A204.1 (cell line): ENCODE measurements around the gene ACAP3.

Source experiments
- FAIRE-seq: peaks from 2 replicates; lab custom pipeline; 2012; peaks lifted over from hg19 to GRCh38; lab: Jason Lieb, UNC

ACAP3 gene

DNA sequence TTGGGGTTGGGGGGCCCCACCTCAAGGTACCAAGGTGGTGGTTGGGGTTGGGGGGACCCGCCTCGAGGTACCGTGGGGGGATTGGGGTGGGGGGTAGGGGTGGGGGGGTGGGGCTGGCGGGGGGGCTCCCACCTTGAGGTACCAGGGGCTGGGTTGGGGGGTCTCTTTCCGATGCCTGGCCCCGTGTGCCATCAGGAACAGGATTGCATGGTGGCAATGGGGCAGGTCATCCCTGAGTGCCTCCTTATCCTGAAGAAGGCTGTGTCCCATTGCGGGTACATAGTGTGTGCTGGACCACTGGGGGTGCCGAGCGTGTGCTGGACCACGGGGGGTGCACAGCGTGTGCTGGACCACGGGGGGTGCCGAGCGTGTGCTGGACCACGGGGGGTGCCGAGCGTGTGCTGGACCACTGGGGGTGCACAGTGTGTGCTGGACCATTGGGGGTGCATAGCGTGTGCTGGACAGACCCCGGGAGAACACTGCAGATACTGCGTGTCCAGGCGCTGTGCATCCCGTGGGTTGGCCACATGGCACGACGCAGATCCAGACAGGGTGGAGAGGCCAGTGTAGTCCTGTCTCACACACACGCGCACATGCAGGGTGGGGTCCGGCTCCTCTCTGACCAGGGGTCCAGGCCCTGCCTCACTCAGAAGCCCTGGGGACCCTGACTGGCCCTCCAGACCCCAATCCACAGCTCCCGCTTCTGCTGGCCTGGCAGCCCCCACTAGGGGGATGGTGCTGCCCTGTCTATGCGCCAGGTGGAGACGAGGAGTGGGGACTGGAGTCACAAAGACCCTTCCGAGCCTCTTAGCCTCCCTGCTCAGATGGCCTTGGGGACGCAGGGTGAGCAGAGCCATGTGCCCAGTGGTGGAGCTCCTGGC, 23.3 kb downstream of the ACAP3 start:
- FAIRE-seq: no peak

DNA sequence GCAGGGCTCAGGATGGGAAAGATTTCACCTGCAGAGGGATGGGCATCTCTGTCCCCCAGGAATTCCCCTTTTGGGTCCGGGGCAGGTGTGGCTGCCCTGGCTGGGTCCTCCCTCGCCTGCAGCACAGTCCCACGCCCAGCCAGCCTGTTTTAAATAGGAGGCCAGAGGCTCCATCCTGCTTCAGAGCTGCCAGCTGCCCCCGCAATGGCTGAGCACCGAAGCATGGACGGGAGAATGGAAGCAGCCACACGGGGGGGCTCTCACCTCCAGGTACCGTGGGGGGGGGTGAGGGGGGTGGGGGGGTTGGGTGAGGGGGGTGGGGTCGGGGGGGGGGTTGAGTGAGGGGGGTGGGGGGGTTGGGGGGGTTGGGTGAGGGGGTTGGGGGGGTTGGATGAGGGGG, 23.9 kb downstream of the ACAP3 start:
- FAIRE-seq: no peak

DNA sequence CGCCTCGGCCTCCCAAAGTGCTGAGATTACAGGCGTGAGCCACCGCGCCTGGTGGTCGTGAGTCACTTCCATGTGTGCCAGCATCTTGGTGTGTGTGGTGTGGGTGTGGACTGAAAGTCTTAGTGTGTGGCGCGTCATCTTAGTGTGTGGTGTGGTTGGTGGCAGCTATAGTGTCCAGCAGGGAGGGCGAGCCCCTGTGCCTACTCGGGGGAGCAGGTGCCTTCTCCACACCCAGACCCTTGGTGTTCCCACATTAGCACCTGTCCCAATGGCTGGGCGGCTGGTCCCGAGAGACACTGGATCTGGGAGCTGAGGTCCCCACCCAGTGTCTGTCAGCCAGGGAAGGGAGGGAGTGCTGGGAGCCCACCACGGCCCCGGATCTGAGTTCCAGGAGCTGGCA, 24.7 kb downstream of the ACAP3 start:
- no peak for FAIRE-seq

DNA sequence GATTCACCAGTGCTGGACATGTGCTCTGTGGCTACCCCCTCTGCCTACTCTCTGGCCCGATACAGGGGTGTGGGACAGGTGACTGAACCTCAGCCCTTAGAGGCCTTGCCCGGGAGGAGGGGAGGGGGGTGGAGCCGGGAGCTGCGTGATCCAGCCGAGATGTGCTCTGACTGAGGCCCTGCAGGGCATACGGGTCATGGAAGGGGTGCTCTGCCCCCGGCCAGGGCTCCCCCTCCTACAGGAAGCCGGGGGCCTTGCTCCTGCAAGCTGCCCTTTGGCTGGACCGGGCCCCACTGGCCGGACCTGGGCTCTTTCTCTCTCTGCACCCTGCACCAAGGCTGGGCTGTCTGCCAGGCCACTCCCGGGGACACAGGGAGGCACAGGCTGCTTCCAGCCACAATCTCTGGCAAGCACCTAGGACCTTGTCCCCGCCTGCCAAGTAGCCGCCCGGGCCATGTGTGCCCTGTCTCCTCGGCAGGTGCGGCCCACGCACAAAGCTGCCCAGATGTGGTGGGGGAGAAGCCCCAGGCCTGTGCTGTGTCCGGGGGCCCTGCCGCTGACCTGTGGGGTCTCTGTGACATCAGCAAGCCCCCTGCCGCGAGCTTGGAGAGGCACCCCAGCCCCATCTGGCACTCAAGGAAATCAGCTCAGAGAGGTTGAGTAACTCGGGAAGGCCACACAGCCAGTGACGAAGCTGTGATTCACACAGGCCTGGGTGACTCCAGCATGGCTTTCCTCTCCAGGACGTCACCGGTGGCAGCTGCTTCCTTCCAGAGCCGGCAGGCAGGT, 26.0 kb downstream of the ACAP3 start:
- no peak for FAIRE-seq

DNA sequence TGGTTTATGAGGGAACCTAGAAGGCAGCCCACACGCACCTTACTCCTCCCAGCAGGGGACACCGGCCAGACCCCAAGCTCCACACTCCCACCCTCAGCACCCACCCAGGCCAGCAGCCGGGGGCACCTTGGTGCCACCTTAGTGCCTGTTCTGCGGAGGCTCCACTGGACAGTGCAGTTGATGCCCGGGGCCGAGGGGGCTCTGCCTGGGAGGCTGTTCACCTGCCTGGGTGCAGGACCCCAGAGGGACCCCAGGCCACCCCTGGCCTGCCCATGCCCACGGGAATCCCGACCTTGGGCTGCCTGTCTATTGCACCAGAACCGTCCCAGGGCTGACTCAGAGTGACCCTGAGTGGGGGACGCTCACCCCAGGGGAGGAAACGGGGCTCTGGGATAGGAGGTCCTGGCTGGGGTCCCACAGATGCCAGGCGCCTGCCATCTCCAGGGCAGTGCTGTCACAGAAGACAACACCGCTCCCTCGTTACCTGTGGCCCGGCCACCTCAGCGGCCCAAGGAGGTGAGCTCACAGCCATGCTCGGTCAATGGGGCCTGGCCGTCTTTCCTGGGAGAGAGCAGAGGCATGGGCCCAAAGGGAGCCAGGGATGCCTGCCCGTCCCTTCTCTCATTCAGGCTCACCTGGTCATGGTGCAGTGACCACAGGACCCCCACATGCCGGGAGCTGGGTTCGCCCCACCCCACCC, 26.8 kb downstream of the ACAP3 start:
- no peak for FAIRE-seq

DNA sequence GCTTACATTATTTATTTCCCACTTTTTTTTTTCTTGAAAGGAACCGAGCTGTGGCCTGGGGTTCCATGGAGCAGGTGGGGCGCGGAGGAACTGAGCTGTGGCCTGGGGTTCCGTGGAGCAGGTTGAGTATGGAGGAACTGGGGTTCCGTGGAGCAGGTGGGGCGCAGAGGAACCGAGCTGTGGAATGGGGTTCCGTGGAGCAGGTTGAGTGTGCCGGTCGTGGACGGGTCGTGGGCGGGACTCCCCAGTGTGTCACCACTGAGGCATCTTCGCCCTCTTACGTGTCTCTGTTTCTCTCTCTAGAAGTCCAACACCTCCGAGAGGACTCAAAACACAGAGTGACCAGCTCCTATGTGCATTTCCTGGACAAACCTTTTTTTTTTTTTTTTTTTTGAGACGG, 28.7 kb downstream of the ACAP3 start:
- no peak for FAIRE-seq

DNA sequence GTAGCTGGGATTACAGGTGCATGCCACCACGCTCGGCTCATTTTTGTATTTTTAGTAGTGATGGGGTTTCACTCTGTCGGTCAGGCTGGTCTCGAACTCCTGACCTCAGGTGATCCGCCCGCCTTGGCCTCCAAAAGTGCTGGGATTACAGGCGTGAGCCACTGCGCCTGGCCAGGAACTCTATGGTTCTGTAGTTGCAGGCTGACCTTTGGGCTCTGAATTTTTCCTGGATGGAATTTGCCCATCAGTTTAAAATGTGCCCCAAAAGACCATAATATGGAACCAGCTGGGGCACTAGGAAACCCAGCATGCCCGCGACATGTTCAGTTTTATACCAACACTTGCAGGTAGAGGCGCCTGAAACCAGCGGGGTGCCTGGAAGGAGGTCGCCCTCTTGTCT, 29.1 kb downstream of the ACAP3 start:
- no peak for FAIRE-seq

DNA sequence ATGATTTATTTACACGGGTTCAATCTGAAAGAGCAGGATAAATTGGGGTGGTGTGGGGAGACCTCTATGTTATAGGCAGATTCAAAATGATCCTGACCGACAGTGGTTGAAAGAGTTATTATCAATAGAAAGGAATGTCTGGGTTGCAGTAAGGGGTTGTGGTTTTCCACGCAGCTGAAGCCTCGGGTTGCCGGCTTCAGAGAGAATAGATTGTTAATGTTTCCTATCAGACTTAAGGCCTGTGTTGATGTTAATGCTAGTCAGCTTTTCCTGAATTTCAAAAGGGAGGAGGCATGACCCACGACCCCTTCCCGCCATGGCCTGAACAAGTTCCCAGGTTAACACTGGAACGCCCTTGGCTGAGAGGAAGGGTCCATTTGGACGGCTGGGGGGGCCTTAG, 31.9 kb downstream of the ACAP3 start:
- FAIRE-seq: no peak

DNA sequence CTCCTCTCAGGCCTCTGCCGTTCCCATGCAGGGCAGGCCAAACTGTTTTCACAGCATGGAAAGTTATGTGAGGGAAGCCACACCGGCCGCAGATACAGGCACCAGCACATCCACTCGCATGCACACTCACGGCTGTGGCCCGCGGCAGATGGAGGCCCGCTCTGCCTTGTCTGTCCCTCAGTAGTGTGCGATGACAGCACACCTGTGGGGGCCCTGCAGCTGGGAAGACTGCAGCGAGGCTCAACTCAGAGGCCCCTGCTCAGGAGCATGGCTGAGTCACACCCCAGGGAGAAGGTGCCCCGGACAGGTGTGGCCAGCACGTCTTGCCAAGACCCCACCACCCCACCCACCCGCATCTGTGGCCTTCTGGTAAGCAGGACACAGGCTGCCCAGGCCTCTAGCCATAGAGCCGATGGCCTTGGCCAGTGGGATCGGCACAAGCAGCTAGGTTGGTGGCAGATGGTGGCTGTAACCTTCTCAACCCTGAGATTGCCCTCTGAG, 32.7 kb downstream of the ACAP3 start:
- no peak for FAIRE-seq

DNA sequence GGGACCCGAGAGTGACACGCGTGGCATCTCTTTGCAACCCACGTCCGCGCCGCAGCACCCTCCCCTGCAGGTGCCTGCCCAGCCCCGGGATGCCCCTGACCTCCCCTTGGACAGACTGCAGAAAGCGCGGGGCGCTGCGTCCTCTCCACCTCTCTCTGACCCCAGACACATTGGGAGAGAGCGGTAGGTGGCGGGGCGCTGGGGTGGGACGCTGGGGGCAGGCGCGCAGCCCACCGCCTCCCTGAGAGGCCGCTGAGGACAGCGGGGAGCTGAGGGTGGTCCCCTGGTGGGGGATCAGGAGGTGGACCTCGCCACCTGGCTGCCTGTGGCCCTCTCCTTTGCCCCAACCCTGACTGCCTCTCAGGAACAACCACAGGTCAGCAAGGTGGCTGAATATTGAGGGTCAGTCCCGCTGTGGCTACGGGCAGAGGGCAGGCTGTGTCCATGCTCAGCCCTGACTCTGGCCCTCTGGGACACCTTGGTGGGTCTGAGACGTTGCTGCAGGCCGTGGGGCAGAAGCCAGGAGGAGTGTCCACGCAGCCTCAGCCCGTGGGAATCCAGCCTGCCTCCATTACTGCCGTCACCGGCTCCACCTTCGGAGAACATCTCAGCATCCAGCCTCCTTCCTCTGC, 33.3 kb downstream of the ACAP3 start:
- FAIRE-seq: no peak

DNA sequence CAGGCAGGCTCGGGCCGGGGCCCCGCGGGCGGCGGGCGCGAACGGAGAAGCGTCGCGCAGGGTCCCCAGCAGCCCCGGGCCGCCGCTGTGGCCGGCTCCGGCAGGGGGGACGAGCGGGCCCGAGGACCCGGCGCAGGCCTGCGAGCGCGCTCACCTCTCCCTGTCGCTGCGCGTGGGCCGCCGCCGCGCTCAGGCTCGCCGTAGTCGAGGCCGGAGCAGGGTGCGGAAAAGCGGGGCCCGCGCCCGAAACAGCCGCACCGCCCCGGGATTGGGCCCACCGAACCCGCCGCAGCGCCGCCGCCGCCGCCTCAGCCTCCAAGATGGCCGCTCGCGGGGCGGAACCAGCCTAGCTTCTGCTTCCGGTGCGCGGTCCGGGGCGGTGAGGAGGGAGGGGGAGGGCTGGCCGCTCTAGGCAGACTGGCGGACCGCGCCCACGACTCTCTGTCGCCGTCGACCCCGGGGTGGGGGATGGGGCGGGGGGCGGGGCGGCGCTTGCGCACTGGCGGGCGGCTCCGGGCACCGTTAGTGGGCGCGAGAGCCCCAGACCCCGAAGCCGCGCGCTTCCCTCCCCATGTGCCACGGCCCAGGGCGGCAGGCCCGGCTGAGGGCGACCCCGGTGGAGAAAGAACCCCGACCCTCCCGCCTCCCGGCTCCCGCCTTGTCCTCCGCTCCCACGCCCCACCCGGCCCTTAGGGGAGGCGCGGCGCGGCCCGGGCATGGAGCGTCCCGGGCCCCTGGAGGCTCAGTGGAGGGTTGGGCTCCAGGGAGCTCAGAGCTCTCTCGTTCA, 34.0 kb downstream of the ACAP3 start, which contains the start of gene UBE2J2:
Gene UBE2J2 (minus strand): TSS at position 343 of the 787 bp plus-strand sequence. CDS start 5,862 bp downstream, outside the sequence.
- FAIRE-seq: no peak

DNA sequence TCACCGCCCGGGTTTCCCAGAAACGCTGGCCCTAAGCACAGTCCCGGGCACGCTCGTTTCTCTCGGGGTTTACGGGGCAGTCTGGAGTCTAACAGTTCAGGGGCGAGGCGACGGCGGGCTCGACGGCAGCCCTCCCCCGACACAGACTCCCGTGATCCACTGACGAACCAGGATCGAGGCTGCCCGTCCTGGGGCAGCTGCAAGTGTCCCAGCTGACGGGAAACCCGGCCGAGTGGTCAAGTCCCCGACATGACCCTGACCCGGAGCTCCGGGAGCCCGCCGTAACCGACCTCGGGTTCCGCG, 34.6 kb downstream of the ACAP3 start:
- FAIRE-seq: no peak

DNA sequence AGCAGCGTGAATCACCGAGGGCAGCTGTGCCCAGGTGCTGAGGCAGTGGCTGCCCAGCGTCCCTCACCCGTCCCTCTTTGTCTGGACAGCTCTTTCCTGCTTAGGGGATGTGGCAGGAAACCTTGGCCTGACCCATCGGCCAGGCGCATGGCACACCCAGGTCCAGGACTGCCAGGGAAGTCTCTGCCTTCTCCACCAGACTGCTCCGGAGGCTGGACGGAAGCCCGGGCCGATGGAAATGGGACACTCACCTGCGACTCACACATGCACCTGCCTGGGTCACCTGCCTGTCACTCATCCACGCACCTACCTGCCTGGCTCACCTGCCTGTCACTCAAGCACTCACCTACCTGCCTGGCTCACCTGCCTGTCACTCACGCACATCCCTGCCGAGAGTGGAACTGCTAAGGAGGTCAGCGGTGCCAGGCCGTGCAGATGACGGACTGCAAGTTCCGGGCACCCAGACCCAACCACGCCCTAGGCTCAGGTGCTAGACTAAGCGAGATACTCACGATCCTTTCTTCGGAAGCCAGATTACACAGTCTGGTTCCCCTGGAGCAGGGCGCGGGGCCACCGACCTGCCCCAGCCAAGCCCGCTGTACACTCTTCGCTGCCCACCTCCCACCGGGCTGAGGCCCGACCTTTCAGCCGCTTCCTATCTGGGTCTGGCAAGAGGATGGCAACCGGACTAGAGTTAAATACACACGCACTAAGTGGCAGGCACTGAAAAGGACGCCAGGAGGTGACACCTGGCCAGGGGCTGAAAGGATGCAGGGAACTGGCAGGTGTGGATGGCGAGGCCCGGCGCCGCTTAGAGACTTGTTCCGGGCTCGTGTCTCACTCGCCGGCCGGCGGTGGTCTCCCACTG, 35.2 kb downstream of the ACAP3 start:
- FAIRE-seq: no peak

DNA sequence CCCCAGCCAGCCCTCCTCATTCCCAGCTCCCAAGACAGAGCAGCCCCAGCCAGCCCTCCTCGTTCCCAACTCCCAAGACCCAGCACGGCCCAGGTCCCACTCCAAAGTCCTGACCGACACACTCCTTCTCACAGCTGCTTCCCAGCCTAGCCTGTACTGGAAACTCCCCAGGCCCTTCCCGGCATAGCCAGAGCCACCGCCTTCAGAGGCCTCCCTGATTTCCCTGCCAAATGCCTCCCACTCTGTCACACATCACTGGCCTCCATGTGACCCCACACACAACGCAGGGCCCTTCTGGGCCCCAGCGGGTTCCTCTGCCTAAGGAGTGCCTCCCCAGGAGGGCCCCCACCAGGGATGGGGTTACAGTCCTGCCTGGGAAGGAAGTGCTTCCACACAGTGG, 36.9 kb downstream of the ACAP3 start:
- FAIRE-seq: no peak

DNA sequence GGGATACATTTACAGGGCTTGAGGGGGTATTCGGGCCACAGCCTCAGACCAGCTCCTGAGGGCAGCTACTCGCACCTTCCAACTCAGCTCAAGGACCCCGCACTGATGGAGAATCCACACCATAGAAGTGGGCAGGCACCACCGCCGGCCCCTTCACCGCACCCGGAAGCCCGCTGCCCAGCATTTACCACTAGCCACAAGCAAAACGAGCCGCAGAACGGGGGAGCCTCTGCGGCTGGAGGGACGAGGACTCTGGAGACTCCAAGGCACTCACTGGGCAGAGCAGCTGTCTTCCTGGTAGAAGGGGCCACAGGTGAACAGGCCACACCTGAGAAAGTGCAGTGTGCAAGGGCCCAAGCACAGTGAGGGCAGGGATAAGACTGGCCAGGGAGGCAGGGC, 39.4 kb downstream of the ACAP3 start:
- no peak for FAIRE-seq

DNA sequence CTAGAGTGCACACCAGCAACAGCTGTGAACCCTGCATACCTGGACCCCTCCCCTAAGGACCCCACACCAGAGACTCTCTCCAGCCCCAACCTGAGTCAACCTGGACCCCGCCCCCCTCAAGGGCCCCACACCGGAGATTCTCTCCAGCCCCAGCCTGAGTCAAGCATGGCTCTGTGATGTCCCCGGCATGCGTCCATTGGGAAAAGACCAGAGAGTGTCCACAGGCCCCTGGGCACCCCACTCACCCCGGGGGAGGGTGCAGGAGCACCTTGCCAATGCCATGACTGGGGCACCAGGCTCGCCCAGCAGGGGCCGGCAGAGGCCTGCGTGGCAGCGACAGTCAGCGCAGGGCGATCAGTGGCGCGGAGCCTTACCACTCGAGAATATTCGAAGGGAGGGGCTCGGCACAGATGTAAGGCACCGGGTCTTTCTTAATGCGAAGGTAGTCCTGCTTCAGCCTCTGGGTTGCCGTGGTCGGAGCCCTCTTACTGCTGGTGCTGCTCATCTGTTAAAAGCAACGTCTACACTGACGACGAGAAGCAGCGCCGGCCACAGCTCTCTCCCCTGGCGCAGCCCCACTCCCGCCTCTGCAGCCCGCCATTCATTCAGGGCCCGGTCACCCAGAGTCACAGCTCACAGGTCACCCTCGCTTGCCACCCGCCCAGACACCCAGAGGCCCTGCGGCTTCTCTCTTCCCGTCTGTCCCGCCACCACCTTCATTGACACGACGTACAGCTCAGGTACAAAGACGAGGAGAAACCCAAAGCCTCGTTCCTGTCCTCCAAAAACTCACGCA, 40.0 kb downstream of the ACAP3 start:
- no peak for FAIRE-seq

DNA sequence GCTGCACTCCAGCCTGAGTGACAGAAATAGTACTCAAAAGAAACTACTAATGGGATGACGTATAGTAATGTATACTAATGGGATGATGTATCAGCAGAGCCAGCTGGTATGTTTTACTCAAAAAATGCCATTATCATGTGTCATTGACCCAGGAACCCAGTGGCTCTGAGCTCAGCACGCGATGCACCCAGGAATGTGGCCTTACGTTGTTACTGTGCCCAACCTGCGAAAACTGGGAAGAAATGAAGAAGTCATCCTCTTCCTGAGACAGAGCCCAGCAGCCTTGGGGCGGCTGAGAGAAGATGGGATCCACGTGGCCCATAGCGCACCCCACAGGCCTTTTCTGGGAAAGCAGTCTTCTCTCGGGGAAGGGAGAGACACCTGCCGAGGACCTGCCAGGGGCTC, 42.9 kb downstream of the ACAP3 start:
- FAIRE-seq: no peak

DNA sequence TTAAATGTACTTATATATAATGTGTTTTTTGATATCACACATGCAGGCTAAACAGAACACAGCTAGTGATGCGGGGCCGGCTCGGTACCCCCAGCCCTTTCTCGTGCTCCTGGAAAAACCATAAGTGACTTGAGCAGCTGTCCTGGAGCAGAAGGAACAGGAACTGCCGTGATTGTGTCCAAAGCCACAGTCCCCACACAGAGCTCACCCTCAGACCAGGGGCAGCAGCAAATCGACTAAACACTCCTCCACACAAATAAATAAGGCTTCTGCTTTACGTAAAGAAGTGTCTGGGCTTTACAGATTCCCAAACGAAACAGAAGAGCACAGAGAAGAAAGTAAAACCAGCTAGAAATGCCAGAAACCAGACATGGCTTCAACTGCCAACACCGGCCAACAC, 43.7 kb downstream of the ACAP3 start:
- no peak for FAIRE-seq

DNA sequence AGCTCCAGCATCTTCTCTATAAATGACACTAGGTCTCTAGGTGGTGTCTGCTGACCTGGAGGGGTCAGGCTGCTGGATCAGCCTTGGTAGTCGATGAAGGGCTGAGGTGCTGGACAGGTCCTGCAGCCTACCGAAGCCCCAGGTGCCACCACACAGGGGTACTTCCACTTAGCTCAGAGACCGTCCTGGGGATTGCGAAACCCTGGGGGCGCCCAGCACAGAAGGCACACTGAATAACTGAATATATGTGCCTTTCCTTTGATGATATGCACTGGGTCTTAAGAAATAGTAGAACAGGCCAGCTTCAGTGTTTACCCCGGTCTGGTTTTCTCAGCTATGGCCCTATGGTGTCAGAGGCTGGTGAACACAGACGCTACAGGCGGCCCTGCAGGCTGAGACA, 45.0 kb downstream of the ACAP3 start:
- FAIRE-seq: no peak

DNA sequence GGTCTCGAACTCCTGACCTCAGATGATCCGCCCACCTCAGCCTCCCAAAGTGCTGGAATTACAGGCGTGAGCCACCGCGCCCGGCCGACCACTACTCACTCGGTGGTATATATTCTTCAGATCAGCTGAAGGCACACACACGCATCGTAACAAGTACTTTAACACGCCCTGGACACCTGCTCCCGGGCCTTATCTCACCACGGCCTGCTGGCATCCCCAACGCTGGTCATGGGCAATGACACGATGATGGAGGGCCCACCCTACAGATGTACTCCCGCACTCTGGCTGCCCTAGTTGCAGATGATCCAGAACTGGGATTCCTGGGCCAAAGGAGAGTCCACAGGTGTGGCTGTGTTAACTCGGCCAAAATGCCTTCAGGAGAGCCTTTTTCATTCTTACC, 45.7 kb downstream of the ACAP3 start:
- no peak for FAIRE-seq
